ENCODE data around the gene COX11.

The COX11 gene, protein sequence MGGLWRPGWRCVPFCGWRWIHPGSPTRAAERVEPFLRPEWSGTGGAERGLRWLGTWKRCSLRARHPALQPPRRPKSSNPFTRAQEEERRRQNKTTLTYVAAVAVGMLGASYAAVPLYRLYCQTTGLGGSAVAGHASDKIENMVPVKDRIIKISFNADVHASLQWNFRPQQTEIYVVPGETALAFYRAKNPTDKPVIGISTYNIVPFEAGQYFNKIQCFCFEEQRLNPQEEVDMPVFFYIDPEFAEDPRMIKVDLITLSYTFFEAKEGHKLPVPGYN

DNA sequence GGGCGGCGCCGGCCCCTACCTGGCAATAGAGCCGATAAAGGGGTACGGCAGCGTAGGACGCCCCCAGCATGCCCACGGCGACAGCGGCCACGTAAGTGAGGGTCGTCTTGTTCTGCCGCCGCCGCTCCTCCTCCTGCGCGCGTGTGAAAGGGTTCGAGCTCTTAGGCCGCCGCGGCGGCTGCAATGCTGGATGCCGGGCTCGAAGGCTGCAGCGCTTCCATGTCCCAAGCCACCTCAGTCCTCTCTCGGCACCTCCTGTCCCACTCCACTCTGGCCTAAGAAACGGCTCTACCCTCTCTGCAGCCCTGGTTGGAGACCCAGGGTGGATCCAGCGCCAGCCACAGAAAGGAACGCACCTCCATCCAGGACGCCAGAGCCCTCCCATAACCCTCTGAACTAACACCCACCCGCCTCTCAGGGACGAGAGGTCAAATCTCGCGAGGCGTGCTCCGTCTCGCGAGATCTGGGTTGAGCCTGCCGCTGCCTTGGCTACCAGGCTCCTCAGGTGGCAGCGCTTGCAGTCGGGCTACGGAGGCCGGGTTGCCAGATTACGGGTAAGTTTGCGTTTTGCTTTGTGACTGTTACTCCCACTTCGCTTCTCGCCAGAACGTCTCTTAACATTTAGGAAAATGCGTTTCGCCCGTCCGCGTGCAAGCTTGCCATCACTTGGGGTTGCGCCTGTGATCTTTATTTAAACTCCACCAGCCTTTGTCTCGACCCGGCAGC lies at the start of gene COX11, which contains the start of gene STXBP4:
TSS of gene COX11 (minus strand) at position 393 of the 726 bp plus-strand sequence. CDS start at position 385, 8 bp downstream.
TSS of gene STXBP4 (plus strand) at position 504 of the 726 bp plus-strand sequence. CDS start 17,455 bp downstream, outside the sequence.
- peak; percentile 90 for DNase-seq

DNA sequence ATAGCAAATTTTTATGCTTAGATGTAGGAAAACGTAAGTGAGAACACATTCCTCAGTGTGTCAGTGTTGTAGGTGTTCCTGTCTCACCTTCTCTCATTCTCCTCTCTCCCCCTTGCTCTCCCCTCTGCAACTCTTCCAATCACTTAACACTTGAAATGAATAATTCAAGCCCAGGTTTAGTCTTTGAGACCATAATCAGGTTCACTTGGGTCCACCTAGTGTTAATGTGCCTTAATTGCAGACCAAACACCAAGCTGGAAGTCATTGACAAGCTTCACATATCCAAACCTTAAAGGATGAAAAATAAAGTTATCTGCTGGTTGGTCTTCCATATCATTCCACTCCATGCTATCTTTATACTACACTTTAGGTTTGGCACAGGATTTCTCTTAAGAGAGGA lies 37.1 kb upstream of the COX11 start:
- DNase-seq, result no peak

DNA sequence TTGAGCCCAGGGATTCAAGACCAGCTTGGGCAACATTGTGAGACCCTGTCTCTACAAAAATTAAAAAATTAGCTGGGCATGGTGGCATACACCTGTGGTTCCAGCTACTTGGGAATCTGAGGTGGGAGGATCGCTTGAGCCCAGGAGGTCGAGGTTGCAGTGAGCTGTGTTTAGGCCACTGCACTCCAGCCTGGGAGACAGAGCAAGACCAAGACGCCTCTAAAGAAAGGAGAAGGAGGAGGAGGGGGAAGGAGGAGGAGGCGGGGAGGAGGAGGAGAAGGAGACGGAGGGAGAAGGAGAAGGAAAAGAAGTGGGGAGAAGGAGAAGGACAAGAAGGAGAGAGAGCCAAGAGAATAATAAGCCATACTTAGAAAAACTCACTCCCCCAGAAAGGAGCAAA lies 36.0 kb upstream of the COX11 start:
- DNase-seq, result no peak

DNA sequence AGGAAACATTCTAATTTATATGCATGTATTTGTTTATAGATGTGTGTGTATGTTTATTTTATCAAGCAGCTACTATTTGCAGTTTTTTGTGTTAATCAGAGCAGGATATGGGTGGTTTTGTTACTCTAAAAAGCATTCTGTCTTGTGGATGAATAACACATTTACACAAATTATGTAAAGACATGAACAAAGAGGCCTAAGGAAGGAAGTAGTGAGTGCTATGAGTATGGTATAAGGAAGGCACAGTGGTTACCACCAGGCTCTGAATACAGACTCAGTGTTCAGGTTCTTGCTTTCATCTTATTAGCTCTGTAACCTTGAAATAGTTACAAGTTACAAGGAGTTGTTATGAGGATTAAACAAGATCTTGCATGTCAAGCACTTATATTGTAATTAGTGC lies 34.0 kb upstream of the COX11 start:
- no peak for DNase-seq

DNA sequence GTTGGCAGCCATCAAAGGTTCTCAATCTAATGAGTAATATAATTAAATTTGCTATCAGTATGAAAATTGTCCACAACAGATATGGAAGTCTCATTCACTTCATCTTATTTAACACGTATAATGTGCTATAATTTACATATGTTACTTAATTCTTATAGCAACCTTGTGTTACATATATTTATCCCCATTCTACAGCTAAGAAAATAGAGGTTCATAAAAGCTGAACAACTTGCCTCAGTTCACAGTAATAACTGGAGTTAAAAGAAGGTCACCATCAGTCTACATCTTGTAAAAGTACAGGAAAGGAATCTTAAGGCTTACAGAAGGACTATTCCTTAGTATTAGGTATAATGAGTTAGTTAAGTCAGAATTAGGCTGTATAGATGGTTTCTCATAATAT lies 28.0 kb upstream of the COX11 start:
- DNase-seq, result no peak

DNA sequence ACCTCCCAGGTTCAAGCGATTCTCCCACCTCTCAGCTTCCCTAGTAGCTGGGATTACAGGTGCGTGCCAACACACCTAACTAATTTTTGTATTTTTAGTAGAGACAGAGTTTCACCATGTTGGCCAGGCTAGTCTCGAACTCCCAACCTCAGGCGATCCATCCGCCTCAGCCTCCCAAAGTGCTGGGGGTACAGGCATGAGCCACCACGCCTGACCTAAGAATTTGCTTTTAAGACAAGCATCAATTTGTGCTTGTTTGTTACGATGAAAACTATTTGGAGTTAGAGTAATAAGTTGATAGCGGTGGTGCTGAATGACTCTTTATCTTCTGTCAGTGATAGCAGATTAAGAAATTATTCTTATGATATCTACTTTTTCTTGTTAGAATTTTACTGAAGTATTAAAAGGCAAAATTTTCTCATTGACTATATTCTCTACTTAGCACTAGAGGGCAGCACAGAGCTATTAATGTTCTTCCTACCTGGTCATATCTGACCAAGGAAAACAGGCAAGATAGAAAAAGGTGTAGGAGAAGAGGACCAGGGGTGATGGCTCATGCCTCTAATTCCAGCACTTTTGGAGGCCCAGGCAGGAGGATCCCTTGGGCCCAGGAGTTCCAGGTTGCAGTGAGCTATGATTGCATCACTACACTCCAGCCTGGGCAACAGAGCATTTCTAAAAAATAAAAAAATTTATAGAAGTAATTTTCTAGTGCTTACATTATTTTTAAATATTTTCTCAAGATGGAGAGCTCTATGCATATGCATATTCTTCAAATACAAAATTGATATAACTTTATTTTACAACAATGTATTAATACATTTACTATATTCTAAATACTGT lies 24.6 kb upstream of the COX11 start:
- no peak for DNase-seq

DNA sequence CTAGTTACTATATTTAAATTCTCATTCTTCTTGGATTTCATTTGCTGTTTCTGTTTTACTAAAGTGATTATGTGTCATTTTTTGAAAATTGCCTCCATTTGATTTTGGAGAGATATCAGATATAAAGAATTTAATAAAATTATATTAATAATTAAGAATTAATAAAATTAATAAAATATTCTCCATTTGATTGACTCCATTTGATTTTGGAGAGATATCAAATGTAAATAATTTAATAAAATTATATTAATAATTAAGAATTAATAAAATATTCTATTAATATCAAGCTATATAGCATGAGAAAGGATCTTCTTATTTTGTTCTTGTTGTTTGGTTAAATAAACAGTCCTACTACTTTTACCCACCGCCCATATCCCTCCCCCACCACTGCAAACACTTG lies 23.1 kb upstream of the COX11 start:
- DNase-seq, result no peak

DNA sequence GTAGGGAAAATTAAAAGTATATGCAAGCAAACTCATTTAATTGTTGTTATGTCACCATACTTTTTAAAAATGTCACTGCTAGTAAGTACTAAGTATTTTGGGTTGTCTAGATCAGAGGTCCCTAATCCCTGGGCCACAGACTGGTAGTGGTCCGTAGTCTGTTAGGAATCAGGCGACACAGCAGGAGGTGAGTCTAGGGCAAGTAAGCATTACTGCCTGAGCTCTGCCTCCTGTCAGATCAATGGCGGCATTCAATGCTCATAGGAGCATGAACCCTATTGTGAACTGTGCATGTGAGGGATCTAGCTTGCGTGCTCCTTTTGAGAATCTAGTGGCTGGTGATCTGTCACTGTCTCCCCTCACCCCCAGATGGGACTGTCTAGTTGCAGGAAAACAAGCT lies 21.7 kb upstream of the COX11 start:
- no peak for DNase-seq

DNA sequence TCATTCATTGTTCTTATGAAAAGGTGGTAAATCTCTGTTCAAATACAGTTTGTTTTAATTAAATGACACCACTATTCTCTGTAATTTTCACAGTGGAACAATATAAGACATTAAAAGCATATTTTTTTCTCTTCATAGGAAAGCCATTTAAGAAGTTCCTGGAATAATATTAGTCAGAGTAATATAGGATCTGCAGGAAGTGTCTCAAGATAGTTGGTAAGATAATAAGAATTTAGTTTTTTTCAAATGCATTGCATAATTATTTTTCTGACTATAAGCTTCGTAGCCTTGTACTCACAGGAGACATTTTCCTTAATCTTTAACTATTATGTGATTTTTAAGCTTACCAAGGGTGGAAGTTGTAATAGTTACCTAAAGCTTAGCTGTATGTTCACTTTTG lies 17.0 kb upstream of the COX11 start:
- no peak for DNase-seq

DNA sequence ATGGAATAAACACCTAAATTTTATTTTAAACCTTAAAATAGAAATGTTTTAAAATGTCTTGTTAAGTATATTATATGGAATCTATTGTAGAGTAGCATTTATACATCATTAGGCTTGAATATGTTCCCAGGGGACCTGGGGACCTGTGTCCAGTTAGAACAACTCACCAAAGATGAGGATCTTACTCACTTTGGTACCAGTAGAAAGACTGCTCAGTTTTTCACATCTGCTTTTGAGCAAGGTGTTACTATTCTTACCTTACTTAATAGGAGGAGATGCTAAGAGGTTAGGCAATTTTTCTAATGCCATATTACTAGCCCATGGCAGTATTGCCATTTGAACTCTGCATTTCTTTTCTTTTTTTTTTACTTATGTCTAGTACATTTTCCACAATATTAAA lies 14.8 kb upstream of the COX11 start:
- no peak for DNase-seq

DNA sequence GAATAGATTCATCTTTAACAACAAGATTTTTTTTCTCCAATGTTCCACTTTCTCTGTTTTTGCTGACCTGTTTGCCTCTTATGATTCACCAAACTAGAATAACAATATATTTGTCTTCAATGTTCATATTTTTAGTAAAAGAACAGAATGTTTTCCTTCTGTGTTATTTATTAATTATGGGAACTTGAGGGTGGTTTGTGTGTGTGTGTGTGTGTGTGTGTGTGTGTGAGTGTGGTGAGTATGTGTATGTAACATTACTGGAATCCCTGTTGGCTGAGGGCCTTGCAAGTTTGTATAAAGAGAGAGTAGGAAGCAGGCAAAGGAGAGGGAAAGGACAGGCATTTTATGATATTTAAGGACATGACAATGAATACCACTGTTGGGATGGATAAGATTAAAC lies 13.9 kb upstream of the COX11 start:
- DNase-seq, result no peak

DNA sequence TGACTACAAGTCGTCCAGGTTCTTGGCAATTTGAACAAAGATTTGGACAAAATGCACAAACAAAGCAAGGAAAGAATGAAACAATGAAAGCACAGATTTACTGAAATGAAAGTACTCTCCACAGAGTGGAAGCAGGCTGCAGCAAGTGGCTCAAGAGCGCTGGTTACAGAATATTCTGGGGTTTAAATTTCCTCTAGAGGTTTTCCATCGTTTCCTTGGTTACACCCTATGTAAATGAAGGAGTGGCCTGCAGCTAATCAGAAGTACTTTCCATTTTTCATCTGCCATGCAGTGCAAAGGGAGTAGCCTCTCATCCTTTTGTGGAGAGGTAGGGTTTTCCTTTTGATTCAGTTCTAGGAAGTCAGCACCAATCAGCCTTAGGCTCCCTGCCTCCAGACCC lies 11.9 kb upstream of the COX11 start:
- no peak for DNase-seq

DNA sequence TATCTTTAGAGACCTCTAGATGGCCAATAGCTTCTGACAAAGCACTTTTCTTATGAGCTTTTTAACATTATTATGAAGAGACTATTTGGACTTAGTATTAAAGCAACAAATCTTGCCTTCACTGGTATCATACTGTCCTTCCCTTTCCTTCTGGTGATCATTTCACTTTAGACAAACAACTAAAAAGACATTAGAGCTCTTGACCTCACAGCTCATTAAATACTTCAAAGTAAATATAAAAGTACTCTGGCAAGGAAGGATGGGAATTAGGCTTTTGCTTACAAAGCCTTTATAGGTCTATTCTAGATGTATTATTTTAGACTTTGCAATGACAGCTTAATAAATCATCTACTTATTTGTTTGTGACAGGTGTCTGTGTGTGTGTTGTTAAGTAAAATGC lies 11.2 kb upstream of the COX11 start:
- no peak for DNase-seq

DNA sequence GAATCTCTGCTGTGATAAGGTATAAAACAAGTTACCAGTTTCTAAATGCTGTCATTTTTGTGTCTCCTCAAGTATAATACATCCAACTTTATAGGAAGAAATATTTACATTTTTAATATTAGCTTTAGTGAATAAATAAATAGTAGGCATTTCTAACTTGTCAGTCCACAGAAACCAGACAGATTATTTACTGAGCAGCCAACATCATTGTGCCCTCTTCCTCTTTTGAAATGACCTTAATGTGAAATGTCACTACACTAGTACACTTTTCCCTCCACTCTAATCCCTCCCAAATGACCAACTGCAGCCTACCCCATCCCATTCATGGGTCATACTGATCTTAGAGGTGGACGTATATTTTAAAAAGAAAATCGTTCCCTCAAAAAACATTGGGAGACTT lies 9.3 kb upstream of the COX11 start:
- no peak for DNase-seq

DNA sequence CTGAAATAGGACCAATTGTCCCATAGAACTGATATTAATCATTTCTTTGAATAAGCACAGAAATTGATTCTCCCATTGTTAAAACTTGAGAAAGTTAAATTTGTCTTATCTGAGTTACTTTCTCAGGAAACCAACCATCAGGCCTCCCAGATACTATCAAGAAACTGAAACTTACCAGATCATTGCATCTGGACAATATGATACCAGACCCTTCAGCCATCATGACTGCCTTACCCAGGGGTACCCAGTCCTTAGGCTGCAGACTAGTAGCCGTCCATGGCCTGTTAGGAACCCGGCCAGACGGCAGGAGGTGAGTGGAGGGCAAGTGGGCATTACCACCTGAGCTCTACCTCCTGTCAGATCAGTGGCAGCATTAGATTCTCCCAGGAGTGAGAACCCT lies 7.9 kb upstream of the COX11 start:
- no peak for DNase-seq

DNA sequence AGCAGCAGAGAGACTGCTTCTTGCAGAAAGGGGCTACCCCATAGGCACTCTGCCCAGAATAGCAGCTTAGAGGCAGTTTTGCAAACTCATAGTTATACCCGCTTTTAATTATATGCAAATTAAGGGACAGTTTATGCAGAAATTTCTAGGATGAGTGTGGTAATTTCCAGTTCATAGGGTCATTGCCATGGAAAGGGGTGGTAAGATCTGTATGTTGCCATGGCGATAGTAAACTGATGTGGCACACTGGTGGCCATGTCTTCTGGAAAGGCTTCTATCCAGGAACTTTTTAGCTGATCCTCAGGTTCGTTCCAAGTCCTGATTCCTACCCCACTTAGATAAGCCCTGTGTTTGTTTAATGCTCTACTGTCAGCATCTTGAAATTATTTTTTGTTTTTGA lies 6.3 kb upstream of the COX11 start:
- DNase-seq, result no peak

DNA sequence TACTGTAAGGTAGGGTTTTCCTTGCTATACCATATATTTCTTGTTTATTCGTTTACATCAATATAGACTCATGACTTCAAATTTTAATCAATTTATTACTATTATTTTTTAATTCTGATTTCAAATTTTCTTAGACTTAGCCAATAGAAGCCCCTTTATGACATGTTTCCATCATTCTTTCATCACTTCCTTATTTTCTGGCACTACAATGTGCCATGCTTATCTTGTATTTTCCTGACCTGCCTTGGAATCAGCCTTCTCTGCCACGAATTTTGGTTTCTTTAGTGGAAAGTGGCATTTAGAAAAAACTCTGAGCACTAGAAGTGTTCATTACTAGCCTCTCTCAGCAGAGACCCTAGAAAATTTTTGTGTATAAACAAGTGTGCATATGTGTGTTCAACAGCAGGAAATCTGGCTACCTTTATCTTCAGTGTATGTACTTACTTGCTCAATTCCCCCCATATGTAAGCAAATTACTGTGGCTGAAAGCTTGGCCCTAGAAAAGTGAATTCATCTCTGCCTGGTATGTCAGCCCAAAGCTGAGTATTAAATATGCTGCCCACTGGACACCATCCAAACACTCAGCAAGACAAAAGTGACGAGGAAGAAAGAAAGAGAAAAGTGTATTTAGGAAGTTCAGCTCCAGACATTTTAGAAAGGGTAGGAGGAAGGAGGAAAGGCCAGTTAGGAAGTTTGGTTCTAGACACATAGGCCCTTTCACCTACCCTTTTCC lies 4.1 kb upstream of the COX11 start:
- no peak for DNase-seq

DNA sequence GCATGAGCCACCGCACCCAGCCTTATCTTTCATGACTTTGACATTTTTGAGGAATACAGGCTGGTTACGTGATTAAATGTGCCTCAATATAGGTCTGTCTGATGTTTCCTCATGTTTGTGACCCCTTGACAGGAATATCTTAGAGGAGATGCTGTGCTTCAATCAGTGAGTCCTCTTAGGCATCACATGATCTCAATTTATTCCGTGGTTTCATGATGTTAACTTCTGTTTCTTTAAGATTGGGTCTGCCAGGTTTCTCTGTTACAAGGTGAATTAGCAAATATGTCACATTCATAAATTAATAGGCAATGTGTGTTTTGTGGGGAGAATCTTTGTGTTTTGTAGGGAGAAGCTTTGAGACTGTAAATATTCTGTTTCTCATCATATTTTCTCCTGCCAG lies 3.4 kb upstream of the COX11 start:
- no peak for DNase-seq

DNA sequence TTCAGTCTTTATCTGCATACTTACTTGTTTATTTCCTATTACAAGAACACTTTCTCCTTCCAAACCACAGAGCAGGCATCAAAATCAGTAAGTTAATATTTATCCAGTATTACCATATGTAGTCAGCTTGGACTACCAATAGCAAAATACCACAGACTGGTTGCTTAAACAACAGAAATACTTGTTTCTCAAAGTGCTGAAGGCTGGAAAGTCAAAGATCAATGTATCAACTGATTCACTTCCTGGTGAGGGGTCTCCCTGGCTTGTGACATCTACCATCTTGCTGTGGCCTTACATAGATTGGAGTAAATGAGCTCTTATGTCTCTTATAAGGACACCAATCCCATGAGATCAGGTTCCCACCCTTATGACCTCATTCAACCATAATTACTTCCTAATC lies 2.7 kb upstream of the COX11 start:
- no peak for DNase-seq

DNA sequence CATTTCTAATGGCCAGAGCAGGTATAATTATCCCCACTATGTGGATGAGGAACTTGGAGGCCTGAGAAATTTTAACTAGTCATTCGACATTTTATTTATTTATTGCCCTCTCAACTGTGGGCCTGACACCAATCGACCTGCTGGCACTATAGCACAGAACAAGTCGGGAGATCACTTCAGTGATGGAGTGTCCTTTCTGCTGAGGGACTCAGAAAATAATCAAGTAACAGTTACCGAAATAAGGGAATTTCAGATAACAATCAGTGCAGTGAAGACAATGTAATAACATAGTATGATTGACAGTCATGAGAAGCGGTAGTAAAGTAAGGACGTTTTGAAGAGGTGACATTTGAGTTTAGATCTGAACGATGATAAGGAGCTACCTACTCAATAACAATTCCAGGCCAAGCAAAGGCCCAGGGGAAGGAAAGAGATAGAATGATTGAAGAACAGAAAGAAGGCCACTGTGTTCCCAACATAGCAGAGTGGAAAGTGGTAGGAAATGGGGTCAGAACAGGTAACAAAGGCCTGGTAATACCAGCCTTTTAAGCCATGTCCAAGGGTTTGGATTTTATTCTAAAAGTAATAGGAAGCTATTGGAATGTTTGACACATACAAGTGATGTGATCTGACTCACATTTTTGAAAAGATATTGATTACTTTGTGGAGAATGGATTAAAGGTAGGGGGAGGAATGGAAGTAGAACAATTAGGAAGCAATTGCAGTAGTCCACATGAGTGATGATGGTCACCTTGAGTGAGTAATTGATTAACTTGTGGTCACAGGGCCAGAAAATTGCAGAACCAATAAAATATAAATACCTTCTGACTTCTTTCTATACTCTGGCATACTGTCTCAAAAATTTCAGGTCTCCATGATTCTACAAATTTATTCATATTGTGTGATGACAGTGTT lies 1.5 kb upstream of the COX11 start:
- DNase-seq, result no peak

DNA sequence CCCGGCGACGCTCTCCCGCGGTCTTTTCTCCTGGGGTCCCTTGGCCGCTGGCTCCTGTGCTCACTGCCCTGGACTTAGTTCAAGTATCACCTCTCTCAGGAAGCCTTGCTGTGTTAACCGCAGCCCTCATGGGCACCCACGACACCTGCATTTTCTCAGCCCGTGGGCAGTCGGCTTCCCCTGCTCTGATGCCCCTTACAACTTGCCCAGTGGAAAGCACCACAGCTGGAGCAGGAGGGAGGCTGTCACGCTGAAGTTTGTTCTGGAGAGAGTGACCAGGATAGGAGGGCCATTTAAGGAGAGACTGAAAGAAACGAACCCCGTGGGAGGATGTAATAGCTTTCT lies 506 bp upstream of the COX11 start:
- DNase-seq, result no peak

DNA sequence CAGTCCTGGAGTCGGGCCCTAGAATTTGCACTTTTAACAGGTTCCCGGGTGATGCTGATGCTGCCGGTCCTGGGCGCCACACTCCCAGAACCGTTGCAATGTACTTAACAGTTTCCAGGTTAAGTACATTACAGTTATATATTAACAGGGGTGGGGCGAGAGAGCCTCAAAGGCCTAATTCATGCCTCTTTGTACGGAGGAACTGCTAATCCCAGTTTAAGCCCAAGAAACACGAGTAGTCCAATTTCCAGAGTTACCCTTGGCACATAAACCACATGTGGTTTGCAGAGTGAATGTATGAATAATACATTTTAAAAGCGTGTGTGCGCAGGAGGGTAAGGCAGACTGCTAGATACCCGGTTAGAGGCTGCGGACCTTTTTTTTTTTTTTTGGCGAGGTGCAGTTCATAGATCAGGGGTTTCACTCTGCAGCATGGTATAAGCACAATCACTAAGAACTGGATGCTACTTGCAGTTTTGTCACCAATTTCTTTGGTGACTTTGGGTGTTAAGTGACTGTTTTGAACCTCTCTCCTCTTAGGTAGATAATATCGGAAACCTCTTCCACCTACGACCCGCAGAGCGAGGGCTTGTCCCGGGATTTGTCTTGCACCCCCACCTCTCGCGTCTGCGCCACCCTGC lies 713 bp downstream of the COX11 start:
- no peak for DNase-seq

All from activated CD4-positive, CD25-positive, alpha-beta regulatory T cell treated with anti-CD3 and anti-CD28 coated beads, Interleukin-2, amount 50 U/mL, for 72 hours (primary cell).